Right cardiac atrium (tissue), 5 donors: ENCODE results near the gene KANSL1L. TPM values are rescaled to one million over a fixed set of nuclear protein-coding genes. Genes with fewer than 3 reads are reported as not detected.

ENCODE experiments used
- ATAC-seq, 2 donors: fragments of 200-7000 bp; cut with Tn5 transposase; one replicate each; pipeline versions ENCODE4 v1.8.0 to v1.9.1; 2020; ENCODE audit warnings: moderate library complexity in 2 of 2, mild to moderate bottlenecking in 1 of 2
- DNase-seq, 3 donors: peaks; one replicate each; pipeline ENCODE4 v3.0.0-alpha.2; 2020
- H3K27ac ChIP-seq: one replicate; pipeline ENCODE4 v1.5.1; 2013; ENCODE audit warnings: mild to moderate bottlenecking, low read length, control low read depth, moderate library complexity
- H3K27me3 ChIP-seq: one replicate; pipeline ENCODE4 v1.6.1; 2013; ENCODE audit not compliant: control insufficient read depth, insufficient read depth
- H3K4me1 ChIP-seq: one replicate; pipeline ENCODE4 v1.6.1; 2013; ENCODE audit warnings: low read length; ENCODE audit not compliant: control insufficient read depth, insufficient read depth
- H3K4me3 ChIP-seq: one replicate; pipeline ENCODE4 v1.5.1; 2013; ENCODE audit warnings: low read length, control low read depth
- H3K9me3 ChIP-seq: one replicate; pipeline ENCODE4 v1.6.1; 2013; ENCODE audit warnings: low read length; ENCODE audit not compliant: control insufficient read depth
- WGBS: extraction: QIAGEN DNeasy Blood & Tissue Kit; methylation state at CpG from one replicate; pipeline ENCODE4 v1.1.7; 2013; 5-methylcytosine and 5-hydroxymethylcytosine counted together
- intact Hi-C, 4 donors: fragments of 100-400 bp; cut with DNase I; formaldehyde crosslinking; loops; one replicate each; pipeline versions ENCODE4 v1.11.0 to v1.14.0; 2022 to 2023
- polyA plus RNA-seq: library from polyadenylated mRNA; stranded (reverse); fragments of 200-250 nt; gene quantifications from one replicate; pipeline ENCODE4 v1.2.3, GENCODE V29; 2013
- total RNA-seq, 4 donors: library from RNA; stranded (reverse); fragmentation: NEBNext Ultra II Directional; extraction: Animal tissue kit (Norgen Biotek cat#: 25700); gene quantifications; one replicate each; pipeline ENCODE4 v1.2.1, GENCODE V29; 2021
- donor health status: healthy with polysubstance abuse.
- donor health status: DM: no; HTN: yes; CAD: no.
- donor health status: DM: no; HTN: no; CAD: no.
- donor health status: DM: no; HTN: yes; CAD: no; lungs with severe emphysema.
- donor health status: DM: yes; HTN: yes; CAD: no.

The KANSL1L gene
- total and polyA plus RNA-seq, 5 donors, result 6.2 to 23.9 (median 21.3) TPM

DNA sequence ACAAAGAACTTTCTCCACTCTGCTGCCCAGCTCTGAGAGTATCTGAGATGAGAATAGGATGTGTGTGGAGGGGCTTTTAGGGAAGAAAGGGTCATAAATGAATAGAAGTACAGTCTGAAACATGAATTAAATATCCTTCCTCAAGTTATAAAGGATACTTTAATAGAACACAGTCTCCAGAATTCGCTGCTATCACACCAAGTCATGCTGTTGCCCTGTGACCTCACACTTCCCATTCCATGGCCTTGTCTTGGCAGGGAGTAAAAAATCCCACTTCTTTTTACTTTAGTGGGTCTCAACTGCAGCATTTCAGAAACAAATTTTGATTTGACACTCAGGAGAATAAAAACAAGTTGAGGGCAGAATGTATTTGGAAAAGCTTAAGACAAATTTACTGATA is 172.6 kb downstream of the KANSL1L start:
- ATAC-seq, result no peak
- Histone ChIP-seq H3K9me3 (no peaks in the 10 kb centered on the region), H3K27ac (no peak overlapping the region), H3K4me3 (no peak overlapping the region), H3K4me1 (no peaks in the 10 kb centered on the region), H3K27me3 (no peaks in the 10 kb centered on the region)
- no peak for DNase-seq
- WGBS, result 36% methylated on average over 1 of the region's 1 CpG
- intact Hi-C loops, result no loop called here

DNA sequence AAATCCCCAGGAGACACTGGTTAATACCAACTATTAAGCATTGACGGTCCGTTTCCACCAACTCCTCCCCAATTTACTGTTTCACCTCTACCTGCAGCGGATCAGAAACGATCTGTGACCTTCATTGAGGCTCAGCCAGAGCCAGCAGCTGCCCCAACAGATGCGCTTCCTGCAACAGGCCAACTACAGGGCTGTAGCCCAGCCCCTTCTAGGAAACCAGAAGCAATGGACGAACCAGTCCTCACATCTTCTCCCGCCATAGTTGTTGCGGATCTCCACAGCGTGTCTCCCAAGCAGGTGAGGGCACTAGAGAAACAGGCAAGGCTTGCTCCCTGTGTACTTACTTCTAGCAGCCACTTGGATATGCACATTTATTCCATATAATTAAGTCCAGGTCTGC is 177.2 kb downstream of the KANSL1L start:
- H3K9me3 ChIP-seq, result no peaks in the 10 kb centered on the region
- intact Hi-C loops, result no loop called here
- H3K27ac ChIP-seq, result no peak overlapping the region
- DNase-seq (no peak), ATAC-seq (no peak)
- no peak overlapping the region for H3K4me3 ChIP-seq
- H3K27me3 ChIP-seq, result no peaks in the 10 kb centered on the region
- H3K4me1 ChIP-seq, result no peaks in the 10 kb centered on the region
- WGBS, result 95% methylated on average over 9 of the region's 9 CpGs

DNA sequence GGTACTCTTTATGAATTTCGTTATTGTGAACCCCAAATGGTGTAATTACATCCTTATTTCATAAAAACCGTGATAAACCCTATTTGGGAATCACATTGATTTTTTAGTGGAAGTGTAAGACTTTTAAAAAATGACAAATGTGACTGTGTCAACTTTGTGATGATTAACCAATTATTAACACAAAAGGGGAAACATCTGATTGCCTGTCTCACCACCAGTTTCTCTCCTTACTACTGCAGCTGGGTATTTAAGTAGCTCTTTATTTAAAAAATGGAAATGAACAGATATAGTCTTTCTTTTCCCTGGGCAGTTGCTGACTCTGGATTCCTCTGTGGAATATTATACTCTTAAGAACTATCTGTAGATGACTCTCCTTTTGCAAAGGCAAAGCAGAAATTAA is 180.4 kb downstream of the KANSL1L start:
- Histone ChIP-seq H3K4me1 (no peaks in the 10 kb centered on the region), H3K27me3 (no peaks in the 10 kb centered on the region), H3K27ac (no peak overlapping the region), H3K9me3 (no peaks in the 10 kb centered on the region), H3K4me3 (no peak overlapping the region)
- intact Hi-C loops, result no loop called here
- no peak for DNase-seq
- WGBS, result 73% methylated on average over 2 of the region's 2 CpGs
- no peak for ATAC-seq

DNA sequence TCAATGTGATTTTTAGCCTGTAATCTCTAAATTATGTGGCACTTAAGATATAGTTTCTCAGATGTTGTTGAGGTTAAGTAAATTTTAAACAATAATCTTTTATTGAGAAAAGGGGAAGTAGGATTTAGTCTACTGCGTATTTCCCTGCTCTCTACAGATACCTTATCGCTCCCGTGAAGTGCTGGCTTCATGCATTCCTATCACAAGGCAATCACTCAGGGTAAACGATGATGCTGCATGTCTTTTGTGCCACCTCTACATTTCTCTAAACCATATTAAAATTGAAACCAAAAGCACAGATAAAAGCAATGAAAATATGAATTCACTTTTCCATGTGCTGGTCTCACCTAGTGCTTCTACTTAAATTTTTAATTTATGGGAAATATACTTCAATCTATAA is 183.2 kb downstream of the KANSL1L start:
- intact Hi-C loops, result no loop called here
- Histone ChIP-seq H3K4me3 (no peak overlapping the region), H3K27me3 (no peaks in the 10 kb centered on the region), H3K27ac (no peak overlapping the region), H3K9me3 (no peaks in the 10 kb centered on the region), H3K4me1 (no peaks in the 10 kb centered on the region)
- WGBS, result 52% methylated on average over 4 of the region's 4 CpGs
- DNase-seq (no peak), ATAC-seq (no peak)

DNA sequence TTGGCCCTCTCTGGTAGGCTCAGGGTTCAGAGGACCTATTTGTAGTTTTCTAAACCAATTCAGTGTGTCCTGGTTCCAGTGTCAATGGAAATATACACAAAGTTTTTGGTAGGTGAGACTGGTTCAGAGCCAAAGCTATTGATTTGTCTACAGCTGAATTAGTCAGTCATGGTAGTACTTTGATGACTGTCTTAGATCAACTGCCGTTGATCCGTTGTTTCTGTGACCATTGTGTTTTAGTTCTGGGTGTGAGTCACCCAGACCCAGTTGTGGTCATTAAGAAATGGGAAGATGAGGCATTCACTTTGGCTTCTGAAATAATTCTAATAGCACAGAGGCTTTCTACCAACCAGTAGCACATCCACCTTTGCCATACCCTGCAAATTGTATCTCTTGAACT is 184.8 kb downstream of the KANSL1L start:
- Histone ChIP-seq H3K9me3 (no peaks in the 10 kb centered on the region), H3K27ac (no peak overlapping the region), H3K27me3 (peaks cover 3% of the 10 kb centered on the region), H3K4me1 (no peaks in the 10 kb centered on the region), H3K4me3 (no peak overlapping the region)
- intact Hi-C loops, result no loop called here
- ATAC-seq (no peak), DNase-seq (no peak)
- 89% methylated on average over 2 of the region's 2 CpGs for WGBS

DNA sequence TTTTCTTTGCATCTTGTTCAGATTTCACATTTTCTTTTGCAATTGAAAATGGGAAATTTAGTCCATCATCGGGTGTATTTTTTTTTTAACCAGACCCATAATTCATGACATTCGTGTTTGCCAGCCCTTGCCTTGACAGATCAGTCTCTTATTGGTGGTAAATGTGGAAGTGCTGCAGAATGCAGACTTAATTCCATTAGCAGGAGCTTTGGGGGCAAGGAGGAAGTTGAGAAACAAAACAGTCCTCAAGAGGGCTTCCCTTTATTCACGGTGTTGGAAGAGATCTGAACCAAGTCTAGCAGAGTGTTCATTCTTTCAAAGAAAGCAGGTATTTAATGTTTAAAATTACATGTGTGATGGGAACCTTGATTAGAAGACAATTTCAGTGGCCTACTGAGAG is 185.3 kb downstream of the KANSL1L start:
- 52% methylated on average over 3 of the region's 3 CpGs for WGBS
- H3K27ac ChIP-seq, result no peak overlapping the region

DNA sequence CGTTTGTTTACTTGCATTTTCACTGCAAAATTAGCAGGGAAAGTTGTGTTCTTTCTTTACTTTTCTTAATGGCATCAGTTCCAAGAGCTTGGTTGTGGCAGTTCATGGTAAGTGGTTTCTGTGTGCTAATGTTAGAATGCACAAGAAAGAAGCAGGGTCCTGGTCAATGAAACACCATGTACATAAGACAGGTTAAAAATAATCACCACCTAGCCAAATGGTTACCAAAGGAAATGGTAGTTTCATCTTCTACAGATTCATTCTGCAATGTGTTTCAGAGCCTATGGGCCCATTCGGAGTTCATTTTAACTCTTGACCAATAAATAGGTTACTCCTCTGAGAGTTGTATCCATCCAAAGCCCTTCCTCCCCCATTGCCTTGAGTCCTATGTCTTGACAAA is 186.9 kb downstream of the KANSL1L start:
- 92% methylated on average over 2 of the region's 2 CpGs for WGBS
- DNase-seq (no peak), ATAC-seq (no peak)
- Histone ChIP-seq H3K9me3 (no peaks in the 10 kb centered on the region), H3K27me3 (peaks cover 3% of the 10 kb centered on the region), H3K27ac (no peak overlapping the region), H3K4me1 (no peaks in the 10 kb centered on the region), H3K4me3 (no peak overlapping the region)
- intact Hi-C loops, result no loop called here

More for the DNA sequence above, 185.3 kb downstream of the KANSL1L start:
- ATAC-seq (no peak), DNase-seq (no peak)
- Histone ChIP-seq H3K4me3 (no peak overlapping the region), H3K9me3 (no peaks in the 10 kb centered on the region), H3K27me3 (peaks cover 3% of the 10 kb centered on the region), H3K4me1 (no peaks in the 10 kb centered on the region)
- intact Hi-C loops, result no loop called here

DNA sequence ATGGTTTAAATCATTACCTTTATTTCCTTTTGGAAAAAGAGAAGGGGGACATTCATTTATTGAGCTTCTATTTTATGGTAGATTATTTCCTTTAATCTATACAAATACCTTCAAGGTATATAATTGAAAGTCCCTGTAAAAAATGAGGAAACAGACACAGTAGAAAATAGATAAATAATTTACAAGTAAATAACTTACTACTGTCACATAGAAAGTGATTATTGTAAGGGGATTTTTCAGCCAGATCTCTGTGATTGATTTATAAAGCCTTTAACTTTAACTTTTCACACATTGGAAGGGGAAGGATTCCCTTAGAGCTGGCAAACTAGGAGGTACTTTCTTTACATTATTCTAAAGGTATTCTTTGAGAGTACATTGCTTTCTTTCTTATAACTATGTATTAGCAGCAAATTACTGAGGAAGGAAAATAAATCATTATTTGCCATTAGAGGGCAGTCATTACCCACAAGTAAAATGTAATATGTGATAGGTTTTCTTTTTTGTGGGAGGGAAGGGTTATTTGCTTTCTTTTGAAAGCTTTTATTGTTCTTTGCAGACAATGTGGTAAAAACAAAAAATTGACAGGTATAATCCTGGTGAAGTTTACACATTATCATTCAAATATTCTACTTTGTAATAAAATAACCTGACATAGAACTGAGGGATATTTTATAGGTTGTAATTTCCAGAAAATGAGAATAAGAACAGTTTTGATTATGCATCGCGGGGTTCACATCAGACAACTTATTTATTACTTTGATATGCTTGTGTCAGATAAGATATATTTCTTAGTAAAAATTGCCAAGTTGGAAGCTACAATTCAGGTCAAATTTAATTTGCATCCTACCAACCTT is 193.6 kb downstream of the KANSL1L start:
- Histone ChIP-seq H3K4me1 (no peaks in the 10 kb centered on the region), H3K4me3 (no peak overlapping the region), H3K27ac (no peak overlapping the region), H3K27me3 (peaks cover 3% of the 10 kb centered on the region), H3K9me3 (no peaks in the 10 kb centered on the region)
- intact Hi-C loops, result loop anchor here (2.0 to 5.0 kb wide), 5 partner anchors 217 to 420 kb away; no protein-coding TSS in a partner anchor
- WGBS, result 93% methylated on average over 2 of the region's 2 CpGs
- ATAC-seq (no peak), DNase-seq (no peak)

DNA sequence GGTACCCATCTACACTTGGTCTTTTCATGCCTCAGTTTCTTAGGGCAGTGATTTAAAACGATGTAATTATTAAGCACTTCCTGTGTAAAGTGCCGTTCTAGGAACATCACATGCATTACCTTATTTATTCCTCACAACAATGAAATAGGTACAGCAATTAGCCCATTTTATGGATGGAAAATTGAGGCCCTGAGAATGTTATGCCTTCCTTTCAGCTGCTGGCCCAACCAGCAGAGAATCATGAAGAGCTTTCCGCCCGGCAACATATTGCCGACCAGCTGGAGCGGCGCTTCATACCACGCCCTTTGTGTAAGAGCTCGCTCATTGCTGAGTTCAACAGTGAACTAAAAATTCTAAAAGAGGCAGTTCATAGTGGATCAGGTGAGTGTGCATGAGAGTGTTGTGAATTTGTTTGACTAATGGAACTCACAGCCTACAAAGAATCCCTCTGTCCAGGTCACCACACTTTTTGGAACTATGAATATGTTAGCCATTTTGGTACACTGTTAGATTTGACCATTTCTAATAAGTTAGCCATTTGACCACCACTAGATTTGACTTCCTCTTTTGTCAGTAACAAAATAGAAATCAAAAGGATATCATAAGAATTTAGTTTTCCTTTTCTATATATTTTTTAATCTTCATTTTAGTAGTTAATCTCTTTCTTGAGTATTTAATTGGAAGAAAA is 194.4 kb downstream of the KANSL1L start:
- ATAC-seq (no peak), DNase-seq (no peak)
- Histone ChIP-seq H3K9me3 (no peaks in the 10 kb centered on the region), H3K4me1 (no peaks in the 10 kb centered on the region), H3K27ac (no peak overlapping the region), H3K4me3 (no peak overlapping the region), H3K27me3 (no peaks in the 10 kb centered on the region)
- intact Hi-C loops, result loop anchor here in 3 of 4 donors (2.0 to 5.0 kb wide), 4 partner anchors 220 to 420 kb away; no protein-coding TSS in a partner anchor
- 85% methylated on average over 9 of the region's 9 CpGs for WGBS

DNA sequence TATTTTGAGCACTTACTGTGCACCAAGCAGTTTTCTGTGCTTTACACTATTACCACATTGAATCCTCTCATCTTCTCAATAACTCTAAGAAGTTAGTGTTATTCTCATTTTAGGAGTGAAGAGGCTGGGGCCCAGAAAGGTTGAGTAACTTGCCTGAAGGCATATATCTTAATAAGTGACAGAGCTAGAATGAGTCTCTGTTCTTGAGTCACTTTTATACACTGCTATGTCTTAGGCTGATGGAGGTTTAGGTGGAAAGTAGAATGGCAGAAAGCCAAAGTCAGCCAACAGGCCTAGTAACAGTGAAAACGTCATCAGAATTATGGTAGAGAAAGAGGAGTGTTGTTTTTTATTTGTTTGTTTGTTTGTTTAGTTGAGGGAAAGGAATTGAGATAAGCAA is 196.6 kb downstream of the KANSL1L start:
- 44% methylated on average over 1 of the region's 1 CpG for WGBS
- H3K4me1 ChIP-seq, result no peaks in the 10 kb centered on the region
- no peak overlapping the region for H3K27ac ChIP-seq
- H3K9me3 ChIP-seq, result no peaks in the 10 kb centered on the region
- no peak for ATAC-seq
- H3K27me3 ChIP-seq, result no peaks in the 10 kb centered on the region
- no peak overlapping the region for H3K4me3 ChIP-seq
- no peak for DNase-seq
- intact Hi-C loops, result no loop called here

DNA sequence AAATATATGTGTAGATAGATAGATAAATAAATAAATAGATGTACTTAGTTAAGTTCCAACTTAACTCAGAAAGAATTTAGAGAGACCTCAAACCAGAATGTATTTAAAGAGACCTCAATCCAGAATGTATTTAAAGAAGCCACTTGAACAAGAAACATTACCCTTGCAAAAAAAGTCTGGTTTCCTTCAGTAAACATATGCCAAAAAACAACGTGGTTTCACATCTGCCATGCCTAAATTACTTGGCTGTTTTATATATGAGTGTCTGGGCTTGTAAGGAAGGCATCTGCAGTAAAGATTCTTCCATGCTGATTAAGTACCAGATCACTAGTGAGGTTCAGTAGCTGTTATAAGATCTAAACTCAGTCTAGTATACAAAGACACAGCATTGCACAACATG is 197.9 kb downstream of the KANSL1L start:
- intact Hi-C loops, result no loop called here
- DNase-seq, result no peak
- 37% methylated on average over 1 of the region's 1 CpG for WGBS
- H3K9me3 ChIP-seq, result no peaks in the 10 kb centered on the region
- no peaks in the 10 kb centered on the region for H3K4me1 ChIP-seq
- no peak overlapping the region for H3K27ac ChIP-seq
- no peaks in the 10 kb centered on the region for H3K27me3 ChIP-seq
- no peak overlapping the region for H3K4me3 ChIP-seq
- no peak for ATAC-seq
